HepG2 (cell line): ENCODE results near the gene STK11. TPM values are rescaled to one million over a fixed set of nuclear protein-coding genes. Genes with fewer than 3 reads are reported as not detected.

Experiments used
- ATF4 ChIP-seq, 2 experiments: fragments of 450-650 bp in 1 of 2; sonication (generic) in 1 of 2; formaldehyde crosslinking; IDR thresholded peaks; 2 replicates each; pipeline versions ENCODE4 v1.5.0 to v1.8.0; 2020 to 2022; ENCODE audit warnings: mild to moderate bottlenecking in 1 of 2, missing genetic modification reagents in 1 of 2
- BRD4 ChIP-seq: sonication (generic); formaldehyde crosslinking; IDR thresholded peaks from 2 replicates; pipeline ENCODE4 v1.4.0; 2020; ENCODE audit warnings: missing genetic modification reagents
- CERS6 ChIP-seq: sonication (generic); formaldehyde crosslinking; IDR thresholded peaks from 2 replicates; pipeline ENCODE4 v1.5.0; 2020; ENCODE audit warnings: missing genetic modification reagents
- ELF4 ChIP-seq: sonication (generic); formaldehyde crosslinking; IDR thresholded peaks from 2 replicates; pipeline ENCODE4 v1.5.0; 2020; ENCODE audit warnings: missing genetic modification reagents, mild to moderate bottlenecking, moderate library complexity, borderline replicate concordance
- ETV6 ChIP-seq: sonication (generic); formaldehyde crosslinking; conservative IDR thresholded peaks from 2 replicates; pipeline ENCODE4 v1.4.0; 2020; ENCODE audit warnings: missing genetic modification reagents
- GTF3A ChIP-seq: sonication (generic); formaldehyde crosslinking; conservative IDR thresholded peaks from 2 replicates; pipeline ENCODE4 v1.4.0; 2020; ENCODE audit warnings: mild to moderate bottlenecking, missing genetic modification reagents
- HNRNPK ChIP-seq: fragments of 200-400 bp; formaldehyde crosslinking; IDR thresholded peaks from 2 replicates; pipeline ENCODE4 v1.6.1; 2018; ENCODE audit warnings: low read length, low read depth, moderate library complexity, mild to moderate bottlenecking; ENCODE audit not compliant: poor library complexity, severe bottlenecking
- HOXA3 ChIP-seq: sonication (generic); formaldehyde crosslinking; IDR thresholded peaks from 2 replicates; pipeline ENCODE4 v1.5.0; 2020; ENCODE audit warnings: missing genetic modification reagents
- ISX ChIP-seq: sonication (generic); formaldehyde crosslinking; conservative IDR thresholded peaks from 2 replicates; pipeline ENCODE4 v1.5.0; 2020; ENCODE audit warnings: missing genetic modification reagents
- KLF11 ChIP-seq: IDR thresholded peaks from 2 replicates; pipeline ENCODE4 v1.6.1; 2016; ENCODE audit warnings: missing compliant biosample characterization
- MAFG ChIP-seq: sonication (generic); formaldehyde crosslinking; IDR thresholded peaks from 2 replicates; pipeline ENCODE4 v1.5.1; 2020; ENCODE audit warnings: mild to moderate bottlenecking, missing genetic modification reagents
- MEIS1 ChIP-seq: sonication (generic); formaldehyde crosslinking; IDR thresholded peaks from 2 replicates; pipeline ENCODE4 v1.9.0; 2021; ENCODE audit warnings: mild to moderate bottlenecking, missing genetic modification reagents, moderate library complexity, borderline replicate concordance
- MXD1 ChIP-seq: sonication (generic); formaldehyde crosslinking; IDR thresholded peaks from 2 replicates; pipeline ENCODE4 v1.4.0; 2020; ENCODE audit warnings: mild to moderate bottlenecking, missing genetic modification reagents
- MZF1 ChIP-seq: sonication (generic); formaldehyde crosslinking; IDR thresholded peaks from 2 replicates; pipeline ENCODE4 v1.8.1; 2023; ENCODE audit warnings: mild to moderate bottlenecking, missing genetic modification reagents, borderline replicate concordance
- RELA ChIP-seq: sonication (generic); formaldehyde crosslinking; IDR thresholded peaks from 2 replicates; pipeline ENCODE4 v1.4.0; 2020; ENCODE audit warnings: missing genetic modification reagents
- RFX1 ChIP-seq: fragments of 450-650 bp; IDR thresholded peaks from 2 replicates; pipeline ENCODE4 v1.6.1; 2017
- RNF219 ChIP-seq: sonication (generic); formaldehyde crosslinking; IDR thresholded peaks from 2 replicates; pipeline ENCODE4 v1.5.0; 2020; ENCODE audit warnings: mild to moderate bottlenecking, missing genetic modification reagents
- SKIL ChIP-seq: sonication (generic); formaldehyde crosslinking; IDR thresholded peaks from 2 replicates; pipeline ENCODE4 v1.8.0; 2022; ENCODE audit warnings: missing genetic modification reagents, mild to moderate bottlenecking, moderate library complexity, borderline replicate concordance
- SRF ChIP-seq: IDR thresholded peaks from 2 replicates; pipeline ENCODE4 v1.6.1; 2011; ENCODE audit warnings: mild to moderate bottlenecking, low read depth, low read length, moderate library complexity
- TCF7 ChIP-seq: sonication (generic); IDR thresholded peaks from 2 replicates; pipeline ENCODE4 v1.6.1; 2016; ENCODE audit warnings: antibody characterized with exemption, low read depth
- TSC22D2 ChIP-seq: sonication (generic); formaldehyde crosslinking; IDR thresholded peaks from 2 replicates; pipeline ENCODE4 v1.5.1; 2020; ENCODE audit warnings: missing genetic modification reagents, mild to moderate bottlenecking, borderline replicate concordance
- ZNF30 ChIP-seq: sonication (generic); formaldehyde crosslinking; IDR thresholded peaks from 2 replicates; pipeline ENCODE4 v1.5.0; 2020; ENCODE audit warnings: mild to moderate bottlenecking, missing genetic modification reagents
- ZNF674 ChIP-seq: sonication (generic); formaldehyde crosslinking; IDR thresholded peaks from 2 replicates; pipeline ENCODE4 v1.5.0; 2020; ENCODE audit warnings: low read depth, mild to moderate bottlenecking, missing genetic modification reagents
- polyA plus RNA-seq, 8 experiments: library from polyadenylated mRNA; depleted of rRNA in 3 of 8; stranded (reverse) in 7 of 8; unstranded in 1 of 8; fragments of >200 nt; fragmentation: Illumina TruSeq in 4 of 8; extraction: Trizol in 4 of 8; gene quantifications; 2 replicates each; pipeline versions ENCODE4 v1.2.1 to v1.2.3, GENCODE V29; 2011 to 2016; ENCODE audit warnings: low read depth in 4 of 8, missing spikeins in 1 of 8, mixed read lengths in 1 of 8; ENCODE audit not compliant: insufficient read depth in 1 of 8
- total RNA-seq, 5 experiments: library from RNA; depleted of rRNA; stranded (reverse); fragments of >200 nt; fragmentation: Illumina TruSeq; extraction: Trizol; gene quantifications; 2 replicates each; pipeline ENCODE4 v1.2.3, GENCODE V29; 2016; ENCODE audit warnings: low read depth in 1 of 5
- TF ChIP-seq, protein P1 (sequence below): sonication (generic); formaldehyde crosslinking; IDR thresholded peaks from 2 replicates; pipeline ENCODE4 v1.4.0; 2020; ENCODE audit warnings: missing genetic modification reagents

STK11 gene
- total and polyA plus RNA-seq, 2 of the 13 experiments (the other 11 are each of a cell fraction or from before 2014, with no cell fraction given), result 27.5 to 43.6 TPM

DNA sequence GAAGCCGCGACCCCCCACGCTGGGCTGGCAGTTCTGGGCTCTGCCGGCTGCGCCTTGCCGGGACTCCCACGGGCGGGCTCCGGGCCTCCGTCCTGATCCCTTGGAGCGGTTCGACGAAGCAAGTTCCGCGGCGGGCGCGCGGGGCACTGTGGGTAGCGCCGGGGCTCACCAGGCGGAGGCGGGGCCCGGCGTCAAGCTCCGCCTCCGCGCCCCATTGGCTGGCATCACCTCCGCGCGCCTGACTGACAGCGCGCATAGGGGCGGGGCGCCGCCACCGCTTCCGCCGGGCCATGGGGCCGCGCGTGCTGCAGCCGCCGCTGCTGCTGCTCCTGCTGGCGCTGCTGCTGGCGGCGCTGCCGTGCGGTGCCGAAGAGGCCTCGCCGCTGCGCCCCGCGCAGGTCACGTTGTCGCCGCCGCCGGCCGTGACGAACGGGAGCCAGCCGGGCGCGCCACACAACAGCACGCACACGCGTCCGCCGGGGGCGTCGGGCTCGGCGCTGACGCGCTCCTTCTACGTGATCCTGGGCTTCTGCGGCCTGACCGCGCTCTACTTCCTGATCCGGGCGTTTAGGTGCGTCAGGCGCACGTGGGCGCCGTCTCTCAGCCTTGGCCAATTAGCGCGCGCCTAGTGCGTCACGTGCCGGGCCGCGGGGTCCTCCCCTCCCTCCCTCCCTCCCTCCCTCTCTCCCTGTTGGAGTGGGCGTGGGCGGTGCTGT lies 69.8 kb downstream of the STK11 start, which contains the start of gene FAM174C (continued):
- no peak for TF ChIP-seq ISX (CRISPR knock-in tag)
- TF ChIP-seq SRF, result no peak
- TF ChIP-seq ZNF30 (CRISPR knock-in tag), result no peak
- TF ChIP-seq TCF7, result no peak
- TF ChIP-seq ATF4 (CRISPR knock-in tag; IDR thresholded peaks at IDR 0.05), result no peak
- TF ChIP-seq ETV6 (CRISPR knock-in tag), result no peak
- no peak for TF ChIP-seq GTF3A (CRISPR knock-in tag)
- peak; percentile 80 for TF ChIP-seq HOXA3
- TF ChIP-seq MXD1 (CRISPR knock-in tag), result peak; percentile 73
- TF ChIP-seq CERS6 (CRISPR knock-in tag), result no peak
- no peak for TF ChIP-seq RNF219 (CRISPR knock-in tag)
- TF ChIP-seq RFX1, result no peak; the same call in 1 of the 2 replicates
- TF ChIP-seq RELA, result no peak
- no peak for TF ChIP-seq SKIL
- no peak for TF ChIP-seq BRD4
- no peak for TF ChIP-seq MZF1 (CRISPR knock-in tag)
- no peak for TF ChIP-seq MEIS1
- TF ChIP-seq HNRNPK, result no peak
- no peak for TF ChIP-seq KLF11 (CRISPR knock-in tag)
- TF ChIP-seq MAFG (CRISPR knock-in tag), result no peak
- TF ChIP-seq TSC22D2 (CRISPR knock-in tag), result no peak
- TF ChIP-seq, protein P1, sequence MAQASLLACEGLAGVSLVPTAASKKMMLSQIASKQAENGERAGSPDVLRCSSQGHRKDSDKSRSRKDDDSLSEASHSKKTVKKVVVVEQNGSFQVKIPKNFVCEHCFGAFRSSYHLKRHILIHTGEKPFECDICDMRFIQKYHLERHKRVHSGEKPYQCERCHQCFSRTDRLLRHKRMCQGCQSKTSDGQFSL (CRISPR knock-in tag), result no peak
- peak; percentile 70; the same call in 1 of the 2 replicates for TF ChIP-seq ZNF674
- TF ChIP-seq ELF4, result no peak
